ENCODE results near the gene OR51Q1. TPM values are rescaled to one million over a fixed set of nuclear protein-coding genes. Genes with fewer than 3 reads are reported as not detected.

Gene OR51Q1
- total RNA-seq, 4 donors from 2014 or later = not detected

GRCh38 chr11:5405173-5405572, 16.7 kb upstream of the OR51Q1 start:
- TF ChIP-seq CTCF (IDR thresholded peaks at IDR 0.05; ENCODE audit: low read depth) = no peak

GRCh38 chr11:5420993-5421392, 918 bp upstream of the OR51Q1 start:
- no peak for TF ChIP-seq CTCF (IDR thresholded peaks at IDR 0.05; ENCODE audit: low read depth)

GRCh38 chr11:5423131-5423530, 1.2 kb downstream of the OR51Q1 start:
- TF ChIP-seq CTCF (IDR thresholded peaks at IDR 0.05; ENCODE audit: low read depth) = no peak

- no peak for TF ChIP-seq CTCF (IDR thresholded peaks at IDR 0.05; ENCODE audit: low read depth)
These were observed 19.5 kb downstream of the OR51Q1 start, which contains the start of gene OR51I1 for GRCh38 chr11:5441414-5441813. OR51I1 (minus strand) TSS chr11:5441514; CDS start chr11:5441514, 0 bp downstream.

DNA sequence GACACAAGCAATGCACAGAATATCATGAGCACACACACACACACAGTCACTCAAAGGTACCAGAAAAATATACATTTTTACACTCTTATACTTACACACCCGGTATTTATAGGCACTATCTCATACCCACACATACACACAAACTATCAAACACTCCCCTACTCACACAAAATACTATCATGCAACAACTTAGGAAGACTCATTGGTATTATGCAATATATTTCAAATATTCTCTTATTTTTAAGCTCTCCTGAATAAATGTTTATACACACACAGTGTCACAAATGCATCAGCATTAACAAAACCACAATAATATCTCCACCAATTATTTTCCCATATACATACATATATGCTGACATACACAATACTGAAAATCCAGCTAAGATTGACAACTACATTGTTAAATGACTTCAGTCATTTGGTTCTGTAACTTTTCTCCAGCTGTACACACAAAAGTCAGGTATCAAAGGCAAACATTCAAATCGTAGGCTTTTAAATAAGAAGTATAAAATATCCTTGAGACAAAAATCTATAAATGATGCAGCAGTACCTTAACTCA, 22.0 kb downstream of the OR51Q1 start:
- no peak for TF ChIP-seq CTCF (IDR thresholded peaks at IDR 0.05; ENCODE audit: low read depth)

GRCh38 chr11:5449023-5449422, 27.1 kb downstream of the OR51Q1 start, which contains the start of gene OR51I2:
OR51I2 (plus strand) TSS chr11:5449323; CDS start chr11:5453489, 4,166 bp downstream.
- no peak for TF ChIP-seq CTCF (IDR thresholded peaks at IDR 0.05; ENCODE audit: low read depth)

- no peak for TF ChIP-seq CTCF (IDR thresholded peaks at IDR 0.05; ENCODE audit: low read depth)
These were observed 27.5 kb downstream of the OR51Q1 start for GRCh38 chr11:5449432-5449831.
